HepG2 (cell line): ENCODE measurements around the gene ZNF185. TPM values are rescaled to one million over a fixed set of nuclear protein-coding genes. Genes with fewer than 3 reads are reported as not detected.

Experiments
- ATAC-seq: fragments of 200-7000 bp; cut with Tn5 transposase; 3 replicates; pipeline ENCODE4 v1.9.1; 2020; ENCODE audit warnings: mild to moderate bottlenecking, moderate library complexity
- BruUV-seq: library from RNA; stranded (reverse); fragments of 400-500 nt; replicated peaks from 2 replicates; lab custom pipeline; 2021; lab: Mats Ljungman, UMichigan
- CTCF ChIA-PET: fragments of 300-600 bp; formaldehyde crosslinking; extraction: SDS; loops from one replicate; lab custom pipeline; 2021; ENCODE audit warnings: low total read pairs, inconsistent platforms, low intra/inter-chr PET ratio; lab: Yijun Ruan, JAX
- POLR2A ChIA-PET: fragments of 350-600 bp; sonication (Branson Sonifier 250); formaldehyde crosslinking; loops from one replicate; lab custom pipeline; 2020; ENCODE audit warnings: antibody characterized with exemption, inconsistent platforms; lab: Yijun Ruan, JAX
- DNase-seq: peaks from one replicate; pipeline ENCODE4 v3.0.0-alpha.2; 2015; ENCODE audit warnings: low spot score
- FAIRE-seq: peaks from 3 replicates; lab custom pipeline; 2011; peaks lifted over from hg19 to GRCh38; lab: Jason Lieb, UNC
- H2AFZ ChIP-seq: one replicate; pipeline ENCODE4 v1.6.1; 2011; ENCODE audit warnings: low read length, inconsistent platforms
- H3K27ac ChIP-seq: fragments of 300-600 bp; 3 replicates; pipeline ENCODE4 v1.8.0; 2011; ENCODE audit warnings: mixed run types, mild to moderate bottlenecking, mixed read lengths, low read length, inconsistent platforms; ENCODE audit not compliant: insufficient read depth; ENCODE audit errors: extremely low read length
- H3K27me3 ChIP-seq, 2 experiments: fragments of 200-600 bp in 1 of 2; 2 replicates in 1 of 2; 3 replicates in 1 of 2; pipeline versions ENCODE4 v1.6.0 to v1.8.0; 2011; ENCODE audit warnings: low read length in 2 of 2, mild to moderate bottlenecking in 2 of 2, moderate library complexity in 2 of 2, inconsistent platforms in 1 of 2; ENCODE audit not compliant: insufficient read depth in 2 of 2, control insufficient read depth in 1 of 2
- H3K36me3 ChIP-seq, 2 experiments: fragments of 200-600 bp in 1 of 2; replicated peaks in 1 of 2; 2 replicates in 1 of 2; 3 replicates in 1 of 2; pipeline versions ENCODE4 v1.5.1 to v1.8.0; 2011; ENCODE audit warnings: low read length in 2 of 2, inconsistent platforms in 1 of 2; ENCODE audit not compliant: insufficient read depth in 2 of 2, control insufficient read depth in 1 of 2
- H3K4me1 ChIP-seq: 2 replicates; pipeline ENCODE4 v1.5.1; 2012; ENCODE audit warnings: low read length, inconsistent platforms; ENCODE audit not compliant: insufficient read depth
- H3K4me2 ChIP-seq: 2 replicates; pipeline ENCODE4 v1.6.0; 2011; ENCODE audit warnings: low read depth, low read length, inconsistent platforms
- H3K4me3 ChIP-seq, 3 experiments: fragments of 200-600 bp in 1 of 3; sonication (generic), shearing (Covaris generic) in 1 of 3; replicated peaks in 1 of 3; 2 replicates each; pipeline ENCODE4 v1.5.1; 2011 to 2016; ENCODE audit warnings: low read length in 3 of 3, inconsistent platforms in 2 of 3, low read depth in 2 of 3, mild to moderate bottlenecking in 2 of 3, control low read depth in 1 of 3, mixed read lengths in 1 of 3; ENCODE audit not compliant: insufficient read depth in 1 of 3
- H3K79me2 ChIP-seq: one replicate; pipeline ENCODE4 v1.6.1; 2011; ENCODE audit warnings: low read length, inconsistent platforms; ENCODE audit not compliant: insufficient read depth
- H3K9ac ChIP-seq: 2 replicates; pipeline ENCODE4 v1.6.0; 2011; ENCODE audit warnings: mild to moderate bottlenecking, low read depth, low read length, inconsistent platforms; ENCODE audit not compliant: insufficient read depth
- H3K9me3 ChIP-seq: 2 replicates; pipeline ENCODE4 v1.5.1; 2012; ENCODE audit warnings: mild to moderate bottlenecking, low read length
- H4K20me1 ChIP-seq: 2 replicates; pipeline ENCODE4 v1.6.0; 2011; ENCODE audit warnings: inconsistent platforms, mild to moderate bottlenecking, low read length, moderate library complexity; ENCODE audit not compliant: insufficient read depth
- AKAP8 ChIP-seq: sonication (generic); formaldehyde crosslinking; IDR thresholded peaks from 2 replicates; pipeline ENCODE4 v1.5.1; 2020; ENCODE audit warnings: mild to moderate bottlenecking, missing genetic modification reagents
- ATF2 ChIP-seq: sonication (generic); formaldehyde crosslinking; IDR thresholded peaks from 2 replicates; pipeline ENCODE4 v1.4.0; 2020; ENCODE audit warnings: missing genetic modification reagents
- ATF5 ChIP-seq: sonication (generic); formaldehyde crosslinking; IDR thresholded peaks from 2 replicates; pipeline ENCODE4 v1.4.0; 2020; ENCODE audit warnings: mild to moderate bottlenecking, low read depth, missing genetic modification reagents
- ELF1 ChIP-seq: sonication (generic); formaldehyde crosslinking; IDR thresholded peaks from 2 replicates; pipeline ENCODE4 v1.4.0; 2020; ENCODE audit warnings: missing genetic modification reagents
- FOXA3 ChIP-seq: IDR thresholded peaks from 2 replicates; pipeline ENCODE4 v1.6.1; 2016; ENCODE audit warnings: missing genetic modification reagents, missing compliant biosample characterization
- HNRNPL ChIP-seq: fragments of 200-400 bp; formaldehyde crosslinking; IDR thresholded peaks from 2 replicates; pipeline ENCODE4 v1.6.1; 2017; ENCODE audit warnings: mild to moderate bottlenecking, low read depth, low read length
- MNT ChIP-seq: fragments of 450-650 bp; IDR thresholded peaks from 2 replicates; pipeline ENCODE4 v1.6.1; 2016
- NCOA5 ChIP-seq: sonication (generic); formaldehyde crosslinking; IDR thresholded peaks from 2 replicates; pipeline ENCODE4 v1.4.0; 2020; ENCODE audit warnings: missing genetic modification reagents
- RAD21 ChIP-seq: fragments of 450-650 bp; formaldehyde crosslinking; IDR thresholded peaks from 2 replicates; pipeline ENCODE4 v1.5.0; 2020; ENCODE audit warnings: mild to moderate bottlenecking
- SMAD9 ChIP-seq: sonication (generic); formaldehyde crosslinking; IDR thresholded peaks from 2 replicates; pipeline ENCODE4 v1.5.1; 2020; ENCODE audit warnings: mild to moderate bottlenecking, missing genetic modification reagents
- ZFAT ChIP-seq: sonication (generic); formaldehyde crosslinking; conservative IDR thresholded peaks from 2 replicates; pipeline ENCODE4 v1.8.1; 2023; ENCODE audit warnings: missing genetic modification reagents, inconsistent platforms
- ZNF10 ChIP-seq: sonication (generic); formaldehyde crosslinking; IDR thresholded peaks from 2 replicates; pipeline ENCODE4 v1.4.0; 2020; ENCODE audit warnings: mild to moderate bottlenecking, low read depth, missing genetic modification reagents, borderline replicate concordance
- ZNF234 ChIP-seq: sonication (generic); formaldehyde crosslinking; conservative IDR thresholded peaks from 2 replicates; pipeline ENCODE4 v1.5.1; 2020; ENCODE audit warnings: mild to moderate bottlenecking, missing genetic modification reagents
- ZNF24 ChIP-seq: fragments of 450-650 bp; IDR thresholded peaks from 2 replicates; pipeline ENCODE4 v1.6.1; 2017; ENCODE audit warnings: antibody characterized with exemption, mild to moderate bottlenecking
- ZNF501 ChIP-seq: sonication (generic); formaldehyde crosslinking; IDR thresholded peaks from 2 replicates; pipeline ENCODE4 v1.5.1; 2020; ENCODE audit warnings: mild to moderate bottlenecking, moderate library complexity, missing genetic modification reagents
- ZNF564 ChIP-seq: sonication (generic); formaldehyde crosslinking; IDR thresholded peaks from 2 replicates; pipeline ENCODE4 v1.8.1; 2023; ENCODE audit warnings: mild to moderate bottlenecking, missing genetic modification reagents
- ZNF7 ChIP-seq: IDR thresholded peaks from 2 replicates; pipeline ENCODE4 v1.6.1; 2016; ENCODE audit warnings: missing biosample characterization, missing genetic modification reagents
- ZNF790 ChIP-seq: sonication (generic); formaldehyde crosslinking; IDR thresholded peaks from 2 replicates; pipeline ENCODE4 v1.8.0; 2022; ENCODE audit warnings: missing genetic modification reagents, mild to moderate bottlenecking, borderline replicate concordance
- ZNF83 ChIP-seq: sonication (generic); formaldehyde crosslinking; IDR thresholded peaks from 2 replicates; pipeline ENCODE4 v1.4.0; 2020; ENCODE audit warnings: missing genetic modification reagents, mild to moderate bottlenecking, borderline replicate concordance
- ZSCAN31 ChIP-seq: sonication (generic); formaldehyde crosslinking; IDR thresholded peaks from 2 replicates; pipeline ENCODE4 v1.5.0; 2020; ENCODE audit warnings: low read depth, mild to moderate bottlenecking, missing genetic modification reagents
- WGBS: methylation state at CpG from one replicate; pipeline ENCODE4 v1.1.6; 2017; ENCODE audit warnings: low lambda C conversion rate; 5-methylcytosine and 5-hydroxymethylcytosine counted together
- in situ Hi-C: cut with HindIII; loops from 2 replicates; pipeline ENCODE4 v1.10.0; 2017; ENCODE audit warnings: low pct_unique_long_range_greater_than_20kb; ENCODE audit not compliant: extremely low pct_ligation_motif_present
- intact Hi-C: fragments of 100-400 bp; cut with micrococcal nuclease; formaldehyde crosslinking; loops from one replicate; pipeline ENCODE4 v1.10.0; 2022; ENCODE audit not compliant: unreplicated experiment
- polyA plus RNA-seq, 8 experiments: library from polyadenylated mRNA; depleted of rRNA in 3 of 8; stranded (reverse) in 7 of 8; unstranded in 1 of 8; fragments of >200 nt; fragmentation: Illumina TruSeq in 4 of 8; extraction: Trizol in 4 of 8; gene quantifications; 2 replicates each; pipeline versions ENCODE4 v1.2.1 to v1.2.3, GENCODE V29; 2011 to 2016; ENCODE audit warnings: low read depth in 4 of 8, missing spikeins in 1 of 8, mixed read lengths in 1 of 8; ENCODE audit not compliant: insufficient read depth in 1 of 8
- total RNA-seq, 5 experiments: library from RNA; depleted of rRNA; stranded (reverse); fragments of >200 nt; fragmentation: Illumina TruSeq; extraction: Trizol; gene quantifications; 2 replicates each; pipeline ENCODE4 v1.2.3, GENCODE V29; 2016; ENCODE audit warnings: low read depth in 1 of 5

The ZNF185 gene
- total and polyA plus RNA-seq, 2 of the 13 experiments (the other 11 are each of a cell fraction or from before 2014, with no cell fraction given), result 1.6 to 3.4 TPM

GRCh38 chrX:152884171-152884570 is 13.7 kb upstream of the ZNF185 start:
- no peak for DNase-seq
- Histone ChIP-seq H2AFZ (no peak overlapping the region), H3K4me2 (no peak overlapping the region), H3K36me3 (no peaks in the 10 kb centered on the region), H3K9ac (no peak overlapping the region), H3K27me3 (peaks cover 0 to 5% of the 10 kb centered on the region in 2 experiments; a peak in 1 of 5 replicates), H3K79me2 (no peaks in the 10 kb centered on the region), H3K4me1 (no peaks in the 10 kb centered on the region), H4K20me1 (no peaks in the 10 kb centered on the region), H3K9me3 (no peaks in the 10 kb centered on the region), H3K4me3 (no peak overlapping the region), H3K27ac (no peak overlapping the region)
- peak; percentile 73 for ATAC-seq
- POLR2A ChIA-PET, result no interaction called here
- CTCF ChIA-PET, result no interaction called here
- BruUV-seq, result no TSS peak
- in situ Hi-C loops, result no loop called here
- no peak for TF ChIP-seq FOXA3
- no peak for TF ChIP-seq ELF1
- no peak for TF ChIP-seq ZNF83 (CRISPR knock-in tag)
- TF ChIP-seq MNT, result no peak
- TF ChIP-seq ZSCAN31, result no peak
- TF ChIP-seq RAD21 (CRISPR knock-in tag), result no peak
- no peak for TF ChIP-seq ZFAT (CRISPR knock-in tag)
- no peak for TF ChIP-seq AKAP8
- TF ChIP-seq NCOA5 (CRISPR knock-in tag), result no peak
- TF ChIP-seq ZNF564, result no peak
- TF ChIP-seq SMAD9, result no peak
- TF ChIP-seq ZNF24, result no peak
- TF ChIP-seq ZNF790 (CRISPR knock-in tag), result no peak
- no peak for TF ChIP-seq ATF5 (CRISPR knock-in tag)
- TF ChIP-seq ZNF10 (CRISPR knock-in tag), result no peak
- TF ChIP-seq ZNF7 (CRISPR knock-in tag), result no peak
- no peak for TF ChIP-seq ZNF234 (CRISPR knock-in tag)
- TF ChIP-seq ZNF501 (CRISPR knock-in tag), result no peak
- TF ChIP-seq ATF2 (CRISPR knock-in tag), result no peak
- no peak for TF ChIP-seq HNRNPL
- WGBS, result 27% methylated on average over 3 of the region's 6 CpGs
- intact Hi-C loops, result no loop called here
- no peak for FAIRE-seq
